Measurements from ENCODE around the gene FAM3C.

DNA sequence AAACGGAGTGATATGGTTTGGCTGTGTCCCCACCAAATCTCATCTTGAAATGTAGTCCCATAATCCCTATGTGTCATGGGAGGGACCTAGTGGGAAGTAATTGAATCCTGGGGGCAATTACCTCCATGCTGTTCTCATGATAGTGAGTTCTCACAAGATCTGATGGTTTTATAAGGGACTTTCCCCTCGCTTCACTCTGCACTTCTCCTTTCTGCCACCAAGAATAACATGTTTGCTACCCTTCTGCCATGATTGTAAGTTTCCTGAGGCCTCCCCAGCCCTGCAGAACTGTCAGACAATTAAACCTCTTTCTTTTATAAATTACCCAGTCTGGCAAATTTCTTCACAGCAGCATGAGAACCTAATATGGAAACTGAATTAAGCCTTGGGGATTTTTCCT lies 19.1 kb downstream of the FAM3C start:
- TF ChIP-seq CTCF (IDR thresholded peaks at IDR 0.05; ENCODE audit: low read length), result no peak
- no peak for TF ChIP-seq EZH2phosphoT487 (IDR thresholded peaks at IDR 0.05; ENCODE audit: low read length)
- TF ChIP-seq EZH2 (optimal IDR thresholded peaks at IDR 0.05; ENCODE audit: low read depth, low read length), result no peak

Measured in MM.1S (cell line).